HFFc6 (cell line): ENCODE measurements around the gene TBCCD1. TPM values are rescaled to one million over a fixed set of nuclear protein-coding genes. Genes with fewer than 3 reads are reported as not detected.

Experiments used
- DNase-seq: peaks from one replicate; pipeline ENCODE4 v3.0.0-alpha.2; 2018
- H3K27ac Mint-ChIP-seq: 2 replicates; pipeline ENCODE4 v1.8.0; 2020; ENCODE audit warnings: mild to moderate bottlenecking, mixed read lengths
- H3K27me3 Mint-ChIP-seq: 2 replicates; pipeline ENCODE4 v1.8.0; 2021; ENCODE audit warnings: mild to moderate bottlenecking, moderate library complexity, mixed read lengths; ENCODE audit not compliant: insufficient read depth
- H3K36me3 Mint-ChIP-seq: 2 replicates; pipeline ENCODE4 v1.8.0; 2021; ENCODE audit warnings: low read depth, mixed read lengths
- H3K4me1 Mint-ChIP-seq: 2 replicates; pipeline ENCODE4 v1.8.0; 2020; ENCODE audit warnings: low read depth, mixed read lengths
- H3K4me3 Mint-ChIP-seq: 2 replicates; pipeline ENCODE4 v1.8.0; 2020; ENCODE audit warnings: mild to moderate bottlenecking, moderate library complexity, mixed read lengths
- H3K9me3 Mint-ChIP-seq: 2 replicates; pipeline ENCODE4 v1.8.0; 2020; ENCODE audit warnings: mild to moderate bottlenecking, mixed read lengths
- total RNA-seq, 6 experiments: library from RNA; stranded (reverse); fragmentation: NEBNext Ultra II Directional; extraction: Animal tissue kit (Norgen Biotek cat#: 25700); gene quantifications; 2 replicates in 1 of 6; 3 replicates in 5 of 6; pipeline ENCODE4 v1.2.3, GENCODE V29; 2021
- TF ChIP-seq, protein P1 (sequence below): fragments of 200-600 bp; sonication (generic); IDR thresholded peaks from 2 replicates; pipeline ENCODE4 v1.5.0; 2021; ENCODE audit warnings: antibody characterized with exemption, mild to moderate bottlenecking

TBCCD1 gene
- total RNA-seq, 6 experiments from 2014 or later: 4.8 to 8.0 (median 6.0) TPM

DNA sequence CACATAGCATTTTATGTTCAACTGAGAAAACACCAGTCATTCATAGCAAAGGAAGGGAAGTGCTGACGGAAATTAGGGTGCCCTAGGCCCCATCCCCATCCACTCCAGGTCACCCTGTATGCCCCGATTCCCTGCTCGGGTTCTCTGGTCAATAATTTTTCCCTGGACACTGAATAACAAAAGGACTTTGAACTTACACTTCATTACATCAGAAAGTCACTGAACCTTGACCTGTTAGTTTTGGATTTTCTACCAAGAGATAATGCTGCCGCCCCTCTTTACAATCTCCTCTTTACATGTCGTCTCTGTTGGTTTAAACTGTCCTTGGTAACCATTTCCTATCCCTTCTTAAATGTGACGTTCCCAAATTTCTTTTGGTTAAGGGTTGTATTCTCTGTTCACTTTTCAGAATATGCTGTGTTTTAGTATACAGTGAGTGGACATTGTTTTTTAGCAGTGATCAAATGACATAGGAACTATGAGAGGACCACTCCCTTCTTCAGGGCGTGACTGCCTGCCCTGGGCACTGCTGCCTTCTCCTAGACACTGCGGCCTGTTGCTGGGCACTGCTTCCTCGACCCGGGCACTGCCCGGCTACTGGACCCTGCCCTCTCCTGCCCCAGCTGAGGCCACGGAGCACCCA lies 32.1 kb upstream of the TBCCD1 start:
- TF ChIP-seq, protein P1, sequence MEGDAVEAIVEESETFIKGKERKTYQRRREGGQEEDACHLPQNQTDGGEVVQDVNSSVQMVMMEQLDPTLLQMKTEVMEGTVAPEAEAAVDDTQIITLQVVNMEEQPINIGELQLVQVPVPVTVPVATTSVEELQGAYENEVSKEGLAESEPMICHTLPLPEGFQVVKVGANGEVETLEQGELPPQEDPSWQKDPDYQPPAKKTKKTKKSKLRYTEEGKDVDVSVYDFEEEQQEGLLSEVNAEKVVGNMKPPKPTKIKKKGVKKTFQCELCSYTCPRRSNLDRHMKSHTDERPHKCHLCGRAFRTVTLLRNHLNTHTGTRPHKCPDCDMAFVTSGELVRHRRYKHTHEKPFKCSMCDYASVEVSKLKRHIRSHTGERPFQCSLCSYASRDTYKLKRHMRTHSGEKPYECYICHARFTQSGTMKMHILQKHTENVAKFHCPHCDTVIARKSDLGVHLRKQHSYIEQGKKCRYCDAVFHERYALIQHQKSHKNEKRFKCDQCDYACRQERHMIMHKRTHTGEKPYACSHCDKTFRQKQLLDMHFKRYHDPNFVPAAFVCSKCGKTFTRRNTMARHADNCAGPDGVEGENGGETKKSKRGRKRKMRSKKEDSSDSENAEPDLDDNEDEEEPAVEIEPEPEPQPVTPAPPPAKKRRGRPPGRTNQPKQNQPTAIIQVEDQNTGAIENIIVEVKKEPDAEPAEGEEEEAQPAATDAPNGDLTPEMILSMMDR: no peak
- peaks cover 14% of the 10 kb centered on the region for H3K4me1 Mint-ChIP-seq

DNA sequence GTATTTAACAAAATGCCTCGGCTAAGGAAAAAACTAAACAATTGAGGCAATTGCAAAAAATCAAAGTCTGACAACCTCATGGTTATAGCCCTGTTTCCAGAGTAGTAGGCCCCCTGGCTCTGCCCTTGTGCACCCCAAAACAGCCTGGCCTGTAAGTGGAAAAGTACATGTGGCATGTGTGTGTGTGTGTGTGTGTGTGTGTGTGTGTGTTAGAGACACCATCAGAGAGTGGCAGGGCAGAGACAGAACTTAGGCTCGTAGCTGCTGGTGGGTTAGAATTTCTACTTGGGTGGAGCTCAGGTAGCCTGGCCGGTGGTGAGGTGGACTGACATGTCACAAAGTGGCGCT lies 31.6 kb upstream of the TBCCD1 start:
- peaks cover 14% of the 10 kb centered on the region for H3K4me1 Mint-ChIP-seq
- H3K36me3 Mint-ChIP-seq: no peaks in the 10 kb centered on the region
- no peaks in the 10 kb centered on the region for H3K9me3 Mint-ChIP-seq
- H3K27ac Mint-ChIP-seq: no peak overlapping the region
- no peak overlapping the region for H3K4me3 Mint-ChIP-seq
- TF ChIP-seq, protein P1: no peak
- DNase-seq: no peak
- H3K27me3 Mint-ChIP-seq: peaks cover 13% of the 10 kb centered on the region

More for the DNA sequence above, 32.1 kb upstream of the TBCCD1 start:
- Mint-ChIP-seq H3K4me3 (no peak overlapping the region), H3K27me3 (peaks cover 15% of the 10 kb centered on the region), H3K27ac (no peak overlapping the region), H3K36me3 (no peaks in the 10 kb centered on the region), H3K9me3 (no peaks in the 10 kb centered on the region)
- DNase-seq: no peak

DNA sequence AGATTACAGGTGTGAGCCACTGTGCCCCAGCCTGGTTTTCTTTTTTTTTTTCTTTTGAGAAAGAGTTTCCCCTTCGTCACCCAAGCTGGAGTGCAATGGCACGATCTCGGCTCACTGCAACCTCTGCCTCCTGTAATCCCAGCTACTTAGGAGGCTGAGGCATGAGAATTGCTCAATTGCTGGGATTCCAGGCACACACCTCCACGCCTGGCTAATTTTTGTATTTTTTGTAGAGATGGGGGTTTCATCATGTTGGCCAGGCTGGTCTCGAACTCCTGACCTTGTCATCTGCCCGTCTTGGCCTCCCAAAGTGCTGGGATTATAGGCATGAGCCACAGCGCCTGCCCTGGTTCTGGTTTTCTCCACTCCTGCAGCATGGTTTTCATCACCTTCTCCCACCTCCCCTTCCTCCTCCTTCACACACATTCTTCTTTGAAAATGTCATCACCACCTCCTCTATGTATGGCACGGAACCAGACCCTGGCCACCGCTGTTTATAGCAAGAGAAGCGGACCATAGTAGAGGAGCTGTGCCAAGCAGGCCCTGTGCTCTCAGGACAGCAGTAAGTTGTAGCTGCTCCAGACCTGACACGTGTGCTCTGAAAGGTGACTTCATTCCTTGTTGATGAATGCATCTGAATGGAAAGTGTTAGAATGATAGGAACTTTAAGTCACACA lies 31.1 kb upstream of the TBCCD1 start:
- Mint-ChIP-seq H3K36me3 (no peaks in the 10 kb centered on the region), H3K9me3 (no peaks in the 10 kb centered on the region), H3K27ac (no peak overlapping the region), H3K27me3 (peaks cover 10% of the 10 kb centered on the region), H3K4me1 (peaks cover 14% of the 10 kb centered on the region), H3K4me3 (no peak overlapping the region)
- no peak for DNase-seq
- TF ChIP-seq, protein P1: no peak

DNA sequence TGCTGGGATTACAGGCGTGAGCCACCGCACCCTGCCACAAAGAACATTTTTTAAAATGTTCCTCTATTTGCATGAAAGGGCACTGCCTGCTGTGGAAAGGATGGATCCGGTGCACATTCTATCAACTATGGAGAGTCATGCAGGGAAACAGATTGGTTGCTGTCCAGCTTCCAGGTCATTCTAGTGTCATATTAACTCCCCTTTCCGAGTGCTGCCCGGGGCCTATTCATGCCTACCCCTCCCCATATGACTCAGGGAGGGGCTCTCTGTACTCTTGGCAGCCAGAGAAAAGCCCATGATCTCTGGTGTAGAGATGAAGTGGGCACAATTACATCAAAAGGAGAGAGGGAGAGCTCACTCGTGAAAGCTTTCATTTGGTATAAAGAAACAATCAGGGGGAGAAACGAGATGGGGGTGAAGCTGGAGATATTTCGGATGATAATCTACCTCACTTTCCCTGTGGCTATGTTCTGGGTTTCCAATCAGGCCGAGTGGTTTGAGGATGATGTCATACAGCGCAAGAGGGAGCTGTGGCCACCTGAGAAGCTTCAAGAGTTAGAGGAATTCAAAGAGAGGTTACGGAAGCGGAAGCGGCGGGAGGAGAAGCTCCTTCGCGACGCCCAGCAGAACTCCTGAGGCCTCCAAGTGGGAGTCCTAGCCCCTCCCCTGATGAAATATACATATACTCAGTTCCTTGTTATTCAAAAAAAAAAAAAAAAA lies 29.6 kb upstream of the TBCCD1 start:
- DNase-seq: no peak
- no peaks in the 10 kb centered on the region for H3K9me3 Mint-ChIP-seq

DNA sequence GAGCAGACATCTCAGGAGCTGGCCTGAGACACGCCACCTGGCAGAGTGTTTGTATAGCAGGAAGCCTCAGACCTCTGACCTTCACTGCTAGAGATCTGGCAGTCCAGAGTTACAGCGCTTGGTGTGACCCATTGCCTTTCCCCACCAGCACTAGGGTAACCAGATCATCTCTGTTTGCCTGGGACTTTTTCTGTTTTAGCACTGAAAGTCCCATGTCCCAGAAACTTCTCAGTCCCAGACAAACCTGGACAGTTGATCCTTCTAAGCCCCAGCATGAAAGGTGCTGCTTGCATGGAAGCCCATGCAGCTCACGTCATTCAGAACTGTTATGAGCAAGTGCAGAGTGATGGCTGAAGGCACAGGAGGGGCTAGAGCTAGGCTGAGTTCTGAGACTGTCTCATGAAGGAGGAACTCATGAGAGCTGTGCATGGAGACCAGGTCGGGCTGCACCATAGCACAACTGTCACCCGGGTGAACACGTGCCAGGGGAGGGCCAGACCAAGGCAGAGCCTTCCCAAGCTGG lies 27.5 kb upstream of the TBCCD1 start:
- Mint-ChIP-seq H3K27me3 (peaks cover 10% of the 10 kb centered on the region), H3K9me3 (no peaks in the 10 kb centered on the region), H3K27ac (no peak overlapping the region), H3K36me3 (no peaks in the 10 kb centered on the region), H3K4me3 (no peak overlapping the region), H3K4me1 (peaks cover 20% of the 10 kb centered on the region)
- no peak for DNase-seq
- TF ChIP-seq, protein P1: no peak

More for the DNA sequence above, 29.6 kb upstream of the TBCCD1 start:
- no peak overlapping the region for H3K27ac Mint-ChIP-seq
- H3K36me3 Mint-ChIP-seq: no peaks in the 10 kb centered on the region
- no peak overlapping the region for H3K4me3 Mint-ChIP-seq
- H3K4me1 Mint-ChIP-seq: peaks cover 14% of the 10 kb centered on the region
- TF ChIP-seq, protein P1: no peak
- peaks cover 10% of the 10 kb centered on the region for H3K27me3 Mint-ChIP-seq
